H9 (cell line): Measurements from ENCODE around the gene ERBIN. TPM values are rescaled to one million over a fixed set of nuclear protein-coding genes. Genes with fewer than 3 reads are reported as not detected.

Source experiments
- DNase-seq: peaks from one replicate; pipeline ENCODE4 v3.0.0-alpha.2; 2017
- H2AFZ ChIP-seq: one replicate; pipeline ENCODE4 v1.6.1; 2013; ENCODE audit warnings: mild to moderate bottlenecking, low read length, control low read depth, moderate library complexity
- H2AK5ac ChIP-seq: 2 replicates; pipeline ENCODE4 v1.6.1; 2013; ENCODE audit warnings: low read length, control low read depth, mixed read lengths; ENCODE audit not compliant: insufficient read length
- H2BK120ac ChIP-seq: one replicate; pipeline ENCODE4 v1.6.1; 2013; ENCODE audit warnings: low read depth, mild to moderate bottlenecking, low read length, control low read depth, inconsistent platforms; ENCODE audit not compliant: poor library complexity, severe bottlenecking
- H2BK12ac ChIP-seq: 2 replicates; pipeline ENCODE4 v1.6.1; 2013; ENCODE audit warnings: low read length, control low read depth, mixed read lengths, low read depth; ENCODE audit not compliant: insufficient read length
- H2BK15ac ChIP-seq: 2 replicates; pipeline ENCODE4 v1.6.1; 2013; ENCODE audit warnings: low read depth, low read length, control low read depth
- H2BK20ac ChIP-seq: one replicate; pipeline ENCODE4 v1.6.1; 2013; ENCODE audit warnings: low read depth, mild to moderate bottlenecking, low read length, control low read depth, inconsistent platforms; ENCODE audit not compliant: poor library complexity, severe bottlenecking
- H2BK5ac ChIP-seq: 2 replicates; pipeline ENCODE4 v1.6.1; 2013; ENCODE audit warnings: low read length, control low read depth, mixed read lengths; ENCODE audit not compliant: insufficient read length
- H3K14ac ChIP-seq: 2 replicates; pipeline ENCODE4 v1.6.1; 2013; ENCODE audit warnings: low read length, control low read depth; ENCODE audit not compliant: insufficient read depth
- H3K18ac ChIP-seq: 2 replicates; pipeline ENCODE4 v1.6.1; 2013; ENCODE audit warnings: low read depth, mild to moderate bottlenecking, mixed read lengths, low read length, control low read depth; ENCODE audit not compliant: insufficient read length
- H3K23ac ChIP-seq: 2 replicates; pipeline ENCODE4 v1.6.1; 2013; ENCODE audit warnings: low read length, control low read depth, mixed read lengths, low read depth; ENCODE audit not compliant: insufficient read length
- H3K23me2 ChIP-seq: 2 replicates; pipeline ENCODE4 v1.6.1; 2013; ENCODE audit warnings: low read depth, mild to moderate bottlenecking, mixed read lengths, low read length, control low read depth; ENCODE audit not compliant: insufficient read length, poor library complexity, severe bottlenecking
- H3K27ac ChIP-seq: 2 replicates; pipeline ENCODE4 v1.5.1; 2013; ENCODE audit warnings: low read length, control low read depth, mixed read lengths, low read depth; ENCODE audit not compliant: insufficient read length
- H3K27me3 ChIP-seq: 2 replicates; pipeline ENCODE4 v1.6.1; 2013; ENCODE audit warnings: low read length, control low read depth, inconsistent platforms; ENCODE audit not compliant: insufficient read depth
- H3K4ac ChIP-seq: 2 replicates; pipeline ENCODE4 v1.6.1; 2013; ENCODE audit warnings: low read depth, mild to moderate bottlenecking, control low read depth, inconsistent platforms, low read length, moderate library complexity
- H3K4me1 ChIP-seq: 2 replicates; pipeline ENCODE4 v1.6.1; 2013; ENCODE audit warnings: low read length, control low read depth, inconsistent platforms; ENCODE audit not compliant: insufficient read depth
- H3K4me2 ChIP-seq: 2 replicates; pipeline ENCODE4 v1.6.1; 2013; ENCODE audit warnings: low read length, control low read depth, mixed read lengths; ENCODE audit not compliant: insufficient read length, insufficient read depth
- H3K56ac ChIP-seq: 2 replicates; pipeline ENCODE4 v1.6.1; 2013; ENCODE audit warnings: low read depth, mild to moderate bottlenecking, mixed read lengths, low read length, control low read depth; ENCODE audit not compliant: insufficient read length
- H3K79me1 ChIP-seq: 2 replicates; pipeline ENCODE4 v1.6.1; 2013; ENCODE audit warnings: low read depth, mild to moderate bottlenecking, moderate library complexity, low read length, control low read depth, inconsistent platforms; ENCODE audit not compliant: insufficient read depth, poor library complexity, severe bottlenecking
- H3K79me2 ChIP-seq: 2 replicates; pipeline ENCODE4 v1.6.1; 2013; ENCODE audit warnings: low read length, control low read depth, inconsistent platforms; ENCODE audit not compliant: insufficient read depth
- H3K9ac ChIP-seq: 2 replicates; pipeline ENCODE4 v1.6.1; 2013; ENCODE audit warnings: low read length, control low read depth, mixed read lengths; ENCODE audit not compliant: insufficient read length; ENCODE audit errors: extremely low read depth
- H3K9me3 ChIP-seq: one replicate; pipeline ENCODE4 v1.6.1; 2013; ENCODE audit warnings: low read depth, low read length, inconsistent platforms; ENCODE audit not compliant: control insufficient read depth
- H3T11ph ChIP-seq: one replicate; pipeline ENCODE4 v1.6.1; 2013; ENCODE audit warnings: mild to moderate bottlenecking, low read length, control low read depth, inconsistent platforms
- H4K20me1 ChIP-seq: one replicate; pipeline ENCODE4 v1.6.1; 2013; ENCODE audit not compliant: control insufficient read depth, insufficient read length, insufficient read depth
- H4K5ac ChIP-seq: 2 replicates; pipeline ENCODE4 v1.6.1; 2013; ENCODE audit warnings: low read depth, mild to moderate bottlenecking, mixed read lengths, low read length, control low read depth; ENCODE audit not compliant: insufficient read length
- H4K8ac ChIP-seq: replicated peaks from 2 replicates; pipeline ENCODE4 v1.6.1; 2013; ENCODE audit warnings: low read length, control low read depth, mixed read lengths, low read depth; ENCODE audit not compliant: insufficient read length
- H4K91ac ChIP-seq: 2 replicates; pipeline ENCODE4 v1.6.1; 2013; ENCODE audit warnings: low read depth, mild to moderate bottlenecking, moderate library complexity, mixed read lengths, low read length, control low read depth; ENCODE audit not compliant: insufficient read length
- H3K27ac Mint-ChIP-seq, 3 experiments: 2 replicates in 2 of 3; 3 replicates in 1 of 3; pipeline ENCODE4 v1.8.0; 2020 to 2021; ENCODE audit warnings: mixed read lengths in 3 of 3, mild to moderate bottlenecking in 1 of 3, moderate library complexity in 1 of 3
- H3K27me3 Mint-ChIP-seq: 2 replicates; pipeline ENCODE4 v1.8.0; 2021; ENCODE audit warnings: low read depth, mild to moderate bottlenecking, moderate library complexity, mixed read lengths
- H3K36me3 Mint-ChIP-seq, 3 experiments: 2 replicates in 2 of 3; 3 replicates in 1 of 3; pipeline ENCODE4 v1.8.0; 2020 to 2021; ENCODE audit warnings: low read depth in 3 of 3, mixed read lengths in 3 of 3; ENCODE audit not compliant: insufficient read depth in 1 of 3
- H3K4me1 Mint-ChIP-seq, 2 experiments: 2 replicates each; pipeline ENCODE4 v1.8.0; 2020; ENCODE audit warnings: mixed read lengths in 2 of 2
- H3K4me3 Mint-ChIP-seq, 2 experiments: 2 replicates in 1 of 2; 3 replicates in 1 of 2; pipeline ENCODE4 v1.8.0; 2020 to 2021; ENCODE audit warnings: mild to moderate bottlenecking in 2 of 2, mixed read lengths in 2 of 2, moderate library complexity in 1 of 2
- H3K9me3 Mint-ChIP-seq, 2 experiments: 2 replicates in 1 of 2; 3 replicates in 1 of 2; pipeline ENCODE4 v1.8.0; 2020; ENCODE audit warnings: mild to moderate bottlenecking in 2 of 2, mixed read lengths in 2 of 2, moderate library complexity in 1 of 2
- CTCF ChIP-seq: fragments of 200-600 bp; sonication (generic); conservative IDR thresholded peaks from 3 replicates; pipeline ENCODE4 v1.8.0; 2021; ENCODE audit warnings: antibody characterized with exemption, mild to moderate bottlenecking
- WGBS: extraction: QIAGEN DNeasy Blood & Tissue Kit; methylation state at CpG from one replicate; pipeline ENCODE4 v1.1.7; 2013; ENCODE audit warnings: missing lambda C conversion rate, low lambda C conversion rate, mixed read lengths; ENCODE audit not compliant: insufficient read length; ENCODE audit errors: extremely low coverage; 5-methylcytosine and 5-hydroxymethylcytosine counted together
- total RNA-seq: library from RNA; stranded (reverse); gene quantifications from 2 replicates; pipeline ENCODE4 v1.2.1, GENCODE V29; 2021

ERBIN gene
- total RNA-seq, 1 experiment from 2014 or later: 42.9 TPM

DNA sequence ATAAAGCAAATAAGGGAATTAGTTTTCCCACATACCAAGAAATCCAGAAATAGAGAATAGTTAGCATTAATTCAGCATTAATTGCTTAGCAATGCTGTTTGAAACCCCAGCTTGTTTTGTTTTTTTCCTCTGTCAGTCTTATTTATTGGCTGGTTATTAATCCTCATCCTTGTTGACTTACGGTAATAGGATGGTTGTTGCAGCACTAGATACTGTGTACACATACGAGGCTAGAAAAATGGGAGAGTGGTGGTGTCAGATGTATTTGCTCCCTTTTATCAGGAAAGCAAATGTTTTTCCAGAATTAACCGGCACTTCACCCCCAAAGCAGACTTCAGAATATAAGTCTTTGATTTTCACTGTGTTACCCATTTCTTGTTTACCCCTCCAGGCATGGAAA lies 60.4 kb downstream of the ERBIN start:
- no peaks in the 10 kb centered on the region for H4K20me1 ChIP-seq
- H3K23me2 ChIP-seq: no peaks in the 10 kb centered on the region
- H3K27me3 ChIP-seq: no peaks in the 10 kb centered on the region
- no peak overlapping the region for H2BK5ac ChIP-seq
- H3K27ac ChIP-seq: no peak overlapping the region
- H3K79me1 ChIP-seq: peaks cover 3% of the 10 kb centered on the region
- H3K4me3 Mint-ChIP-seq: no peak overlapping the region
- no CpG with 5 or more reads among the region's 3 CpGs for WGBS
- H4K5ac ChIP-seq: no peak overlapping the region
- DNase-seq: no peak
- TF ChIP-seq CTCF: no peak
- no peak overlapping the region for H2AK5ac ChIP-seq
- H3K27ac Mint-ChIP-seq: no peak overlapping the region; a peak in 1 of 7 replicates
- H3K4ac ChIP-seq: no peak overlapping the region
- no peak overlapping the region for H3K18ac ChIP-seq
- H3K56ac ChIP-seq: no peak overlapping the region
- H3K14ac ChIP-seq: no peak overlapping the region
- H3K9me3 Mint-ChIP-seq: no peaks in the 10 kb centered on the region
- H3K9ac ChIP-seq: no peak overlapping the region
- no peak overlapping the region for H3K23ac ChIP-seq
- H2BK12ac ChIP-seq: no peak overlapping the region
- no peak overlapping the region for H4K91ac ChIP-seq
- H3T11ph ChIP-seq: no peak overlapping the region
- H3K4me1 ChIP-seq: peaks cover 9% of the 10 kb centered on the region; the same call in 1 of the 2 replicates
- no peak overlapping the region for H3K4me2 ChIP-seq
- H3K36me3 Mint-ChIP-seq: peaks cover 0 to 4% (median 3%) of the 10 kb centered on the region in 3 experiments; a peak in 1 of 7 replicates
- H3K9me3 ChIP-seq: no peaks in the 10 kb centered on the region
- peaks cover 22% of the 10 kb centered on the region; the same call in 1 of the 2 replicates for H3K79me2 ChIP-seq
- H2BK20ac ChIP-seq: no peak overlapping the region
- H4K8ac ChIP-seq: no peak overlapping the region
- H2AFZ ChIP-seq: no peak overlapping the region
- no peak overlapping the region for H2BK120ac ChIP-seq
- no peak overlapping the region for H2BK15ac ChIP-seq
- H3K4me1 Mint-ChIP-seq: peaks cover 34 to 38% of the 10 kb centered on the region in 2 experiments
- no peaks in the 10 kb centered on the region for H3K27me3 Mint-ChIP-seq
